ENCODE measurements around the gene TBC1D17. TPM values are rescaled to one million over a fixed set of nuclear protein-coding genes. Genes with fewer than 3 reads are reported as not detected.

The TBC1D17 gene
- polyA plus RNA-seq, 1 donor (not counting 4 experiments of a cell fraction or from before 2014, with no cell fraction given): 9.4 TPM

DNA sequence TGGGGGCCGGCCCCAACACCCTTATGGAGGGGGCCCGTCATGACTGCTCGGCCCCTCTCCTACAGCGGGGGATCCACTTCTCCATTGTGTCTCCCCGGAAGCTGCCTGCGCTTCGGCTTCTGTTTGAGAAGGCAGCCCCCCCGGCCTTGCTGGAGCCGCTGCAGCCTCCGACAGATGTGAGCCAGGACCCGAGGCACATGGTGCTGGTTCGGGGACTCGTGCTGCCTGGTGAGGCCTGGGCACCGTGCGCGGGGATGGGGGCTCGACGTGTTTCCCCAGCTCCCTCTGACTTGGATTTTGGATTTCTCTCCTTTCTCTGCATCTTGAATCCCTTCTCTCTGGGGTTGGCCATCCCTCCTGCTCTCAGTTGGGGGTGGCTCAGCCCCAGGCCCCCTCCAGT, 47.8 kb upstream of the TBC1D17 start:
- Histone ChIP-seq H3K9me1 (ENCODE audit: control insufficient read depth, extremely low read depth, insufficient read depth, low read length) (no peaks in the 10 kb centered on the region), H3K4me2 (ENCODE audit: control insufficient read depth, extremely low read depth, insufficient read depth, low read depth, low read length) (no peak overlapping the region), H2AFZ (ENCODE audit: control insufficient read depth, low read length) (no peak overlapping the region), H3K4me3 (ENCODE audit: control insufficient read depth in 2 of 3, extremely low read depth in 1 of 3, insufficient read depth in 2 of 3, low read depth in 1 of 3, low read length in 3 of 3) (no peak overlapping the region), H3K9me3 (ENCODE audit: control insufficient read depth, low read depth, low read length) (no peaks in the 10 kb centered on the region), H3K27me3 (ENCODE audit: control insufficient read depth, extremely low read depth, insufficient read depth, low read length) (no peaks in the 10 kb centered on the region), H3K36me3 (ENCODE audit: control insufficient read depth in 2 of 2, extremely low read depth in 1 of 2, insufficient read depth in 2 of 2, low read length in 2 of 2) (peaks cover 12 to 42% of the 10 kb centered on the region in 2 experiments), H3K9ac (ENCODE audit: control insufficient read depth, extremely low read depth, insufficient read depth, low read length) (no peak overlapping the region), H3K4me1 (ENCODE audit: control insufficient read depth, extremely low read depth, insufficient read depth, low read length) (no peaks in the 10 kb centered on the region), H3K27ac (ENCODE audit: control insufficient read depth, insufficient read depth, low read length) (no peak overlapping the region), H3K79me2 (ENCODE audit: control insufficient read depth, insufficient read depth, low read length) (peaks cover 2% of the 10 kb centered on the region), H4K20me1 (ENCODE audit: control insufficient read depth, extremely low read depth, insufficient read depth, low read length) (no peaks in the 10 kb centered on the region)
- dilution Hi-C loops (cut with MboI; ENCODE audit: extremely low pct_ligation_motif_present, low sequenced_read_pairs): no loop called here
- TF ChIP-seq CTCF (optimal IDR thresholded peaks at IDR 0.05 in 1 of 3, IDR thresholded peaks at IDR 0.05 in 1 of 3, conservative IDR thresholded peaks at IDR 0.05 in 1 of 3; ENCODE audit: extremely low read depth in 1 of 3, insufficient read depth in 2 of 3, low read length in 3 of 3) (no peak), EZH2 (IDR thresholded peaks at IDR 0.05; ENCODE audit: low read length) (no peak)
- DNase-seq (ENCODE audit: low read depth, low spot score): no peak
- no peak for FAIRE-seq

- H3K36me3 ChIP-seq (ENCODE audit: control insufficient read depth in 2 of 2, extremely low read depth in 1 of 2, insufficient read depth in 2 of 2, low read length in 2 of 2): peaks cover 12 to 50% of the 10 kb centered on the region in 2 experiments
- no peaks in the 10 kb centered on the region for H3K9me1 ChIP-seq (ENCODE audit: control insufficient read depth, extremely low read depth, insufficient read depth, low read length)
- no peak overlapping the region for H3K9ac ChIP-seq (ENCODE audit: control insufficient read depth, extremely low read depth, insufficient read depth, low read length)
- TF ChIP-seq CTCF (optimal IDR thresholded peaks at IDR 0.05 in 1 of 3, IDR thresholded peaks at IDR 0.05 in 1 of 3, conservative IDR thresholded peaks at IDR 0.05 in 1 of 3; ENCODE audit: extremely low read depth in 1 of 3, insufficient read depth in 2 of 3, low read length in 3 of 3) (no peak), EZH2 (IDR thresholded peaks at IDR 0.05; ENCODE audit: low read length) (no peak)
- H3K4me3 ChIP-seq (ENCODE audit: control insufficient read depth in 2 of 3, extremely low read depth in 1 of 3, insufficient read depth in 2 of 3, low read depth in 1 of 3, low read length in 3 of 3): no peak overlapping the region
- H3K79me2 ChIP-seq (ENCODE audit: control insufficient read depth, insufficient read depth, low read length): no peaks in the 10 kb centered on the region
- DNase-seq (ENCODE audit: low read depth, low spot score): no peak
- H2AFZ ChIP-seq (ENCODE audit: control insufficient read depth, low read length): no peak overlapping the region
- no peaks in the 10 kb centered on the region for H3K4me1 ChIP-seq (ENCODE audit: control insufficient read depth, extremely low read depth, insufficient read depth, low read length)
- dilution Hi-C loops (cut with MboI; ENCODE audit: extremely low pct_ligation_motif_present, low sequenced_read_pairs): no loop called here
- no peak overlapping the region for H3K4me2 ChIP-seq (ENCODE audit: control insufficient read depth, extremely low read depth, insufficient read depth, low read depth, low read length)
- H3K27me3 ChIP-seq (ENCODE audit: control insufficient read depth, extremely low read depth, insufficient read depth, low read length): no peaks in the 10 kb centered on the region
- no peaks in the 10 kb centered on the region for H3K9me3 ChIP-seq (ENCODE audit: control insufficient read depth, low read depth, low read length)
- FAIRE-seq: no peak
- no peak overlapping the region for H3K27ac ChIP-seq (ENCODE audit: control insufficient read depth, insufficient read depth, low read length)
- no peaks in the 10 kb centered on the region for H4K20me1 ChIP-seq (ENCODE audit: control insufficient read depth, extremely low read depth, insufficient read depth, low read length)
These were observed 46.7 kb upstream of the TBC1D17 start for GRCh38 chr19:49830766-49831165.
